ENCODE data around the gene RAB22A. TPM values are rescaled to one million over a fixed set of nuclear protein-coding genes. Genes with fewer than 3 reads are reported as not detected.

The RAB22A gene
- total and polyA plus RNA-seq, 2 of the 4 experiments (the other 2 are of a cell fraction): 8.2 to 8.4 TPM

DNA sequence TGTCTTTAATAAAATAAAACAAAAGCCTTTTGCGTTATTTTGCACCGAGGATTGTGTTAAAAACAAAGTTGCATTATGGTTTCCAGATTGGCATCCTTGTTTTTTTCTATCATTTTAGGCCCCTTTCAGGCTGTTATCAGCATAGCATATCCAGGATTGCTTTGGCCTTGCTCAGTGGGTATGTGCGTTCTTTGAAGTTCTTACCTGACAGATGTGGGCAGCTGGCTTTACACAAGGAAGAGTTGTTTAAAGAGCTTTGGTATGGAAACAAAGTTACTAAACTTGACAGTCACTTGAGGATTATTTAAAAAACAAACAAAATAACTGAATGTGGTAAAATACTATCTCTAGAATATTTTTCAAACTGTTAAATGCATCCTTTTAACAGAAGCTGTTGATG is 86.1 kb downstream of the RAB22A start:
- H3K79me1 ChIP-seq (ENCODE audit: low read depth in 1 of 2, low read length in 2 of 2): peaks cover 23 to 77% of the 10 kb centered on the region in 2 experiments
- H3K14ac ChIP-seq (replicated peaks; ENCODE audit: low read depth, low read length): no peak overlapping the region
- H2BK120ac ChIP-seq (ENCODE audit: low read depth, low read length): no peak overlapping the region
- no peak overlapping the region for H3K18ac ChIP-seq (ENCODE audit: low read depth, low read length)
- CTCF ChIA-PET: interaction anchor here (0.7 kb wide), 1 partner anchor 82 kb away, joined by 3 read pairs; no protein-coding TSS in a partner anchor
- H3K9me3 ChIP-seq (ENCODE audit: control insufficient read depth, insufficient read depth, low read length): no peaks in the 10 kb centered on the region
- POLR2A ChIA-PET (ENCODE audit: unreplicated experiment): no interaction called here
- ATAC-seq (ENCODE audit: low read depth) (no peak), DNase-seq (no peak)
- peaks cover 2% of the 10 kb centered on the region; the same call in 1 of the 2 replicates for H3K4me1 ChIP-seq (ENCODE audit: control insufficient read depth, insufficient read depth, low read length)
- peaks cover 22% of the 10 kb centered on the region for H3K9me1 ChIP-seq (ENCODE audit: insufficient read depth, low read length)
- 100% methylated on average over 1 of the region's 3 CpGs; no CpG with 5 or more reads in 1 of the 2 experiments for WGBS, 2 experiments (ENCODE audit: extremely low coverage in 2 of 2, insufficient read length in 1 of 2)
- BruUV-seq (replicated peaks): no TSS peak
- no peak overlapping the region for H2AFZ ChIP-seq (replicated peaks; ENCODE audit: low read length, poor library complexity)
- no peak overlapping the region for H3K4ac ChIP-seq (ENCODE audit: low read depth, low read length)
- no peak overlapping the region for H3K27ac ChIP-seq (ENCODE audit: insufficient read depth, low read length)
- intact Hi-C loops (cut with micrococcal nuclease) (no loop called here), in situ Hi-C loops (cut with MboI; ENCODE audit: low sequenced_read_pairs) (no loop called here), dilution Hi-C loops (cut with HindIII; ENCODE audit: low sequenced_read_pairs, unreplicated experiment) (no loop called here)
- no peaks in the 10 kb centered on the region for H3K27me3 ChIP-seq (ENCODE audit: control insufficient read depth, insufficient read depth, low read length)
- no peak overlapping the region for H4K5ac ChIP-seq (ENCODE audit: low read depth, low read length)
- H2BK5ac ChIP-seq (ENCODE audit: low read depth, low read length, poor library complexity, severe bottlenecking): no peak overlapping the region
- H2AK9ac ChIP-seq (replicated peaks; ENCODE audit: low read depth, low read length, poor library complexity): no peak overlapping the region
- H2BK15ac ChIP-seq (ENCODE audit: low read depth, low read length): no peak overlapping the region
- no peak overlapping the region for H2AK5ac ChIP-seq (ENCODE audit: low read depth, low read length)
- TF ChIP-seq MXI1 (IDR thresholded peaks at IDR 0.05; ENCODE audit: borderline replicate concordance, low read depth, low read length) (no peak), CTCF (conservative IDR thresholded peaks at IDR 0.05; ENCODE audit: low read depth, low read length) (no peak), CHD1 (IDR thresholded peaks at IDR 0.05; ENCODE audit: low read depth, low read length) (no peak), RFX5 (IDR thresholded peaks at IDR 0.05; ENCODE audit: low read depth, low read length) (no peak), POLR2A (IDR thresholded peaks at IDR 0.05; ENCODE audit: low read depth, low read length) (no peak), BHLHE40 (IDR thresholded peaks at IDR 0.05; ENCODE audit: low read depth, low read length) (no peak), FOS (IDR thresholded peaks at IDR 0.05; ENCODE audit: low read depth, low read length) (no peak), MAFK (IDR thresholded peaks at IDR 0.05; ENCODE audit: low read depth, low read length) (no peak), RAD21 (IDR thresholded peaks at IDR 0.05; ENCODE audit: low read length) (no peak), MAZ (IDR thresholded peaks at IDR 0.05; ENCODE audit: borderline replicate concordance, low read depth, low read length) (no peak), SMC3 (IDR thresholded peaks at IDR 0.05; ENCODE audit: low read depth, low read length) (no peak), CEBPB (IDR thresholded peaks at IDR 0.05; ENCODE audit: low read depth, low read length) (no peak), RCOR1 (IDR thresholded peaks at IDR 0.05; ENCODE audit: insufficient replicate concordance, low read length) (no peak), NFE2L2 (IDR thresholded peaks at IDR 0.05; ENCODE audit: low read depth, low read length) (no peak)
- TF ChIP-seq, protein P1, sequence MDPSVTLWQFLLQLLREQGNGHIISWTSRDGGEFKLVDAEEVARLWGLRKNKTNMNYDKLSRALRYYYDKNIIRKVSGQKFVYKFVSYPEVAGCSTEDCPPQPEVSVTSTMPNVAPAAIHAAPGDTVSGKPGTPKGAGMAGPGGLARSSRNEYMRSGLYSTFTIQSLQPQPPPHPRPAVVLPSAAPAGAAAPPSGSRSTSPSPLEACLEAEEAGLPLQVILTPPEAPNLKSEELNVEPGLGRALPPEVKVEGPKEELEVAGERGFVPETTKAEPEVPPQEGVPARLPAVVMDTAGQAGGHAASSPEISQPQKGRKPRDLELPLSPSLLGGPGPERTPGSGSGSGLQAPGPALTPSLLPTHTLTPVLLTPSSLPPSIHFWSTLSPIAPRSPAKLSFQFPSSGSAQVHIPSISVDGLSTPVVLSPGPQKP (IDR thresholded peaks at IDR 0.05; ENCODE audit: borderline replicate concordance, low read depth, low read length): no peak
- TF ChIP-seq, protein P2, sequence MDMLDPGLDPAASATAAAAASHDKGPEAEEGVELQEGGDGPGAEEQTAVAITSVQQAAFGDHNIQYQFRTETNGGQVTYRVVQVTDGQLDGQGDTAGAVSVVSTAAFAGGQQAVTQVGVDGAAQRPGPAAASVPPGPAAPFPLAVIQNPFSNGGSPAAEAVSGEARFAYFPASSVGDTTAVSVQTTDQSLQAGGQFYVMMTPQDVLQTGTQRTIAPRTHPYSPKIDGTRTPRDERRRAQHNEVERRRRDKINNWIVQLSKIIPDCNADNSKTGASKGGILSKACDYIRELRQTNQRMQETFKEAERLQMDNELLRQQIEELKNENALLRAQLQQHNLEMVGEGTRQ (IDR thresholded peaks at IDR 0.05; ENCODE audit: low read depth, low read length): no peak
- H4K91ac ChIP-seq (ENCODE audit: insufficient read depth, low read depth, low read length): no peak overlapping the region
- no peak overlapping the region for H4K8ac ChIP-seq (ENCODE audit: low read depth in 2 of 2, low read length in 2 of 2)
- H3K4me3 ChIP-seq (ENCODE audit: insufficient read depth, low read depth, low read length): no peak overlapping the region
- H3K23ac ChIP-seq (ENCODE audit: low read depth, low read length): no peak overlapping the region
- peaks cover 2% of the 10 kb centered on the region; the same call in 1 of the 2 replicates for H3K36me3 ChIP-seq (ENCODE audit: control insufficient read depth, insufficient read depth, low read length)
- no peak overlapping the region for H3K4me2 ChIP-seq (ENCODE audit: low read depth, low read length)
- H2BK20ac ChIP-seq (ENCODE audit: low read depth, low read length): no peak overlapping the region
- no peak overlapping the region for H3K9ac ChIP-seq (ENCODE audit: low read depth, low read length)
- peaks cover 91% of the 10 kb centered on the region for H4K20me1 ChIP-seq (ENCODE audit: insufficient read depth, low read length)
- H3K56ac ChIP-seq (ENCODE audit: extremely low read depth, insufficient read depth, low read length): no peak overlapping the region

All from IMR-90 (cell line).